HFF-Myc (cell line): Measurements from ENCODE around the gene ALX4.

ENCODE experiments used
- DNase-seq: peaks from one replicate; pipeline ENCODE4 v3.0.0-alpha.2; 2011; ENCODE audit warnings: low read depth; ENCODE audit errors: extremely low read depth
- H3K4me3 ChIP-seq: replicated peaks from 2 replicates; pipeline ENCODE4 v1.5.1; 2011; ENCODE audit warnings: low read depth, mild to moderate bottlenecking, control low read depth, low read length
- TF ChIP-seq, protein P1 (sequence below): IDR thresholded peaks from 2 replicates; pipeline ENCODE4 v1.5.1; 2012; ENCODE audit warnings: mild to moderate bottlenecking, low read depth, low read length, control low read depth; ENCODE audit errors: missing control alignments

The ALX4 gene

DNA sequence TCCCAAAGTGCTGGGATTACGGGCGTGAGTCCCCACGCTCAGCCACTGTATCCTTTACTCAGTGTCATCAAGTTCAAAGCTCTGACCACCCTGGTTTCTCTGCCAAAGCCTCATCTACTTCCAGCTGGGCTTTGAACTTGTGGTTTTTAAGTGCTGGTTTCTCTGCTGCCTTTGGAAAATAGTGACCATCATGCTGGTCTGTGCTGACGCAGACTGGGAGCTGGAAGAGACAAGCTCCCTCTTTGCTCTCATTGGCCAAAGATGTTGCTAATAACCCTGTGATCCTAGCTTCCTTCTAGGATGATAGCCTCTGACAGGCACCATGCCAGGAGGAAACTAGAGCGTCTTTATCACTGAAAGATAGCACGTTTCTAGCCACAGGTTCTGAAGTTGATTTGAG lies 62.4 kb downstream of the ALX4 start:
- no peak overlapping the region for H3K4me3 ChIP-seq
- no peak for DNase-seq
- TF ChIP-seq, protein P1, sequence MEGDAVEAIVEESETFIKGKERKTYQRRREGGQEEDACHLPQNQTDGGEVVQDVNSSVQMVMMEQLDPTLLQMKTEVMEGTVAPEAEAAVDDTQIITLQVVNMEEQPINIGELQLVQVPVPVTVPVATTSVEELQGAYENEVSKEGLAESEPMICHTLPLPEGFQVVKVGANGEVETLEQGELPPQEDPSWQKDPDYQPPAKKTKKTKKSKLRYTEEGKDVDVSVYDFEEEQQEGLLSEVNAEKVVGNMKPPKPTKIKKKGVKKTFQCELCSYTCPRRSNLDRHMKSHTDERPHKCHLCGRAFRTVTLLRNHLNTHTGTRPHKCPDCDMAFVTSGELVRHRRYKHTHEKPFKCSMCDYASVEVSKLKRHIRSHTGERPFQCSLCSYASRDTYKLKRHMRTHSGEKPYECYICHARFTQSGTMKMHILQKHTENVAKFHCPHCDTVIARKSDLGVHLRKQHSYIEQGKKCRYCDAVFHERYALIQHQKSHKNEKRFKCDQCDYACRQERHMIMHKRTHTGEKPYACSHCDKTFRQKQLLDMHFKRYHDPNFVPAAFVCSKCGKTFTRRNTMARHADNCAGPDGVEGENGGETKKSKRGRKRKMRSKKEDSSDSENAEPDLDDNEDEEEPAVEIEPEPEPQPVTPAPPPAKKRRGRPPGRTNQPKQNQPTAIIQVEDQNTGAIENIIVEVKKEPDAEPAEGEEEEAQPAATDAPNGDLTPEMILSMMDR = no peak

DNA sequence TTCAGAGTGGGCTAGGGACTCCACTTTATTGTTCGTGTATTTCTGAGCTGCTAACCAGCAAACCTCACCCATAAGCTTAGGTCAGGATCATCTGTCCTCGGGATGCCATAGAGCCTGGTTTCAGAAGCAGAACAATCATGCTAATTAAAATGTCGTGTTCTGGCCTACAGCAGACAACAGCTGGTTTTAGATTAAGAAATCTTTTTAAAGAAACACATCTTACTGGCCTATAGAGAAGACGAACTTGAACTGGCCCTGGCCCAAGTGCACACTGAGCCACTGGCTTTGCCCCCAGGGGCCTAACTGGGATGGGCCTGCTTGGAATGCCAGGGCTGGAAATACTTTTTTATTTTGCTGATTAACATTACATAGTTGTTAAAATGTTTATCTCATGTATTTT lies 63.2 kb downstream of the ALX4 start:
- DNase-seq = no peak
- H3K4me3 ChIP-seq = no peak overlapping the region
- TF ChIP-seq, protein P1 = no peak

DNA sequence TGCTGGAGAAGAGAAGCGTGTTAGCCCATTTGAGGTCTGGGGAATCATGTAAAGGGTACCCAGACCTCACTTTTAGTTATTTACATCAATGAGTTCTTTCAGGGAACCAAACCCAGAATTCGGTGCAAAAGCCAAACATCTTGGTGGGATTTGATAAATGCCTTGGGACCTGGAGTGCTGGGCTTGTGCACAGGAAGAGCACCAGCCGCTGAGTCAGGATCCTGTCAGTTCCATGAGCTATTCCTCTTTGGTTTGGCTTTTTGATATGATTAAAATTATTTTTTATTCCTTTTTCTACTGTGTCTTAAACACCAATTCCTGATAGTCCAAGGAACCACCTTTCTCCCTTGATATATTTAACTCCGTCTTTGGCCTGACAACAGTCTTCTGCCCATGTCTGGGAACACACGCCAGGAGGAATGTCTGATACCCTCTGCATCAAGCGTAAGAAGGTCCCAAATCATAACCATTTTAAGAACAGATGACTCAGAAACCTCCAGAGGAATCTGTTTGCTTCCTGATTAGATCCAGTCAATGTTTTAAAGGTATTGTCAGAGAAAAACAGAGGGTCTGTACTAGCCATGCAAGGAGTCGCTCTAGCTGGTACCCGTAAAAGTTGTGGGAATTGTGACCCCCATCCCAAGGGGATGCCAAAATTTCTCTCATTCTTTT lies 65.2 kb downstream of the ALX4 start:
- TF ChIP-seq, protein P1 = no peak
- no peak for DNase-seq

DNA sequence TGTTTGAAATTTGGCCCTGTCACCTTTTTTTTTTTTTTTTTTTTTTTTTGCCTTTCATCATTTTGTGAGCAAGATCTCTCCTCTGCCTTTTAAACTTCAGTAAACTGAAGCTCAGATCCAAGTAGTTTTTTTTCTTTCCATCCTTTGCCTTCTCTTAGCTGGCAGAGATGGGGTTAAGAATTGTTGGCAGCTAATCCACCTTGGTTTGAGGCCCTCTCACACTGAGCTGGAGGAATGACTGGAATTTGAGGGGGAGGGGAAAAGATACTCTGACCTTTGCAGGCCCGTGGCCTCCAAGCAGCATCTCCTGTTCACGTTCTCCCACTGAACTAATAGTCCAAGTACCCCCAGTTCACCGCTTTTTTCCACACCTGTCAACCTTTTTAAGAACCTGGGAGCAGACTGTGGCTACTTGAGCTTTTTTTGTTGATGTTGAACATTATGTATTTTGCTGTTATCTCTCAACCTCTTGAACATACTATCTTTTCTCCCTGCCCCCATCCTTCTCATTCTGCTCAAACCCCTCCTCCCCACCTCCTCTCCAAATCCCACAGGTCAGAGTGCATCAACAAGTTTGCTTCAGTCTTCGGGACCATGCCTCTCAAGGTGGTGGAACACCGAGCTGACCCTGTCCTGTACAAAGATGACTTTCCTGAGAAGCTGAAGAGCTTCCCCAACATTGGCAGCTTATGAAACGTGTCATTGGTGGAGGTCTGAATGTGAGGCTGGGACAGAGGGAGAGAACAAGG lies 66.2 kb downstream of the ALX4 start:
- no peak for DNase-seq
- TF ChIP-seq, protein P1 = no peak
- H3K4me3 ChIP-seq = no peak overlapping the region

More for the DNA sequence above, 65.2 kb downstream of the ALX4 start:
- no peak overlapping the region for H3K4me3 ChIP-seq

DNA sequence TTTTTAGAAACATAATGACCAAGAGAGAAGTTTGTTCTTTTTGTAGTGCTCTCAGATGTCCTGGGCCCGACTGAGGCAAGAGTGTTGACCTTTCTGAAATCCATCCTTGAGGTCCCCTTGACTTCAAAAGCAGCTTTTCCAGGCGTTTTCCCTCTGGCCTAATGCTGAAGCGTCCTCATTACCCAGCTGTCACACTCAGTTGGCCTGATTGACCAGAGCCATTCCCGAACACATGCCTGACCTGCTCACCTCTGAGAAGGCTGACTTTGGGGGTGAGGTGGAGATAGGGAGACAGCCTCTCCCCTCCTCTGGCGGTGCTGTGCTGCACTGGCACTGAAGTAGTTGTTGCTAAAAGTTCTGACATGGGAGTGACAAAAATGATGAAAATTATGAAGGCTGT lies 66.9 kb downstream of the ALX4 start:
- TF ChIP-seq, protein P1 = no peak
- H3K4me3 ChIP-seq = no peak overlapping the region
- no peak for DNase-seq

DNA sequence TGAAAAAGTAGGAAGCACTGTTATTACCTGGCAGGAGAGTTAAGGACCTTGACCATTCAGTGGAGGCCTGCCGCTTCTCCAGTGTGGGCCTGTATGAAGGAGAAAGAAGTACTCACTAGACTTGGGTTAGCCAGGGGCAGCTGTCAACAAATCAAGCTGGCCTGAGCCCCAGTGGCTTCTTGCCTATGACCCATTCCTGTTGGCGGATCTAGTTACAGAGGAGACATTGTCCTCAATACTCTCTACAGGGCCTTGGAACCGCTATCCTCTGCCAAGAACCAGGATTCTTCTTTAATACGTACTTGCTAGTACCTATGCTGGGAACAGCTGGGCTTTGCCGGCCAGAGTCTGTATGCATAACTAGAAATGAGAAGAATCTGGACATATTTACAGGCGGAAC lies 68.1 kb downstream of the ALX4 start:
- no peak for DNase-seq
- TF ChIP-seq, protein P1 = no peak
- H3K4me3 ChIP-seq = no peak overlapping the region
